Measurements from ENCODE around the gene MROH9. TPM values are rescaled to one million over a fixed set of nuclear protein-coding genes. Genes with fewer than 3 reads are reported as not detected.

Gene MROH9
- total and polyA plus RNA-seq, 2 of the 13 experiments (the other 11 are each of a cell fraction or from before 2014, with no cell fraction given) = not detected

DNA sequence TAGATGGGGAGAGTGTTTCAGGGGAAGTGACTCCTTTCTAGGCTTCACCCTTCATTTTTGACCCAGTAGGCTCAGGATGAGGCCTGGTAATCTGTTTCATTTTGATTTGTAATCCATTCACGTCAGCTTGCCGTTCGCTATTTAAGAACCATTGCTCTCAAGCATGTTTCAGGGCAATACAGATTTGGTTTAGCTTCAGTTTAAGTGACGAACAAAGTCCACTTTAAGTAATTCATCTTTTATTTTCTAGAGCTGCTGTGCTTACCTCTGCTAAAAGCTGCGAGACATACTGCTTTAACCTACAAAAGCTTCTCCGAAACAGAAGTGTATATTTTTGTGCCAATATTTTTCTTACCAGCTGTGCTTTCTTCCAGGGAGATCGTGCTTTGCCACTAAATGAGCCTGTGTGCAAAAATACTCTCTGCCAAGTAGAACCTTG lies 146.4 kb downstream of the MROH9 start (continued):
- TF ChIP-seq MBD4 (IDR thresholded peaks at IDR 0.05; ENCODE audit: borderline replicate concordance, low read length) = no peak
- TF ChIP-seq, protein P1, sequence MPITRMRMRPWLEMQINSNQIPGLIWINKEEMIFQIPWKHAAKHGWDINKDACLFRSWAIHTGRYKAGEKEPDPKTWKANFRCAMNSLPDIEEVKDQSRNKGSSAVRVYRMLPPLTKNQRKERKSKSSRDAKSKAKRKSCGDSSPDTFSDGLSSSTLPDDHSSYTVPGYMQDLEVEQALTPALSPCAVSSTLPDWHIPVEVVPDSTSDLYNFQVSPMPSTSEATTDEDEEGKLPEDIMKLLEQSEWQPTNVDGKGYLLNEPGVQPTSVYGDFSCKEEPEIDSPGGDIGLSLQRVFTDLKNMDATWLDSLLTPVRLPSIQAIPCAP (CRISPR knock-in tag; IDR thresholded peaks at IDR 0.05; ENCODE audit: low read depth) = no peak
- no peak for TF ChIP-seq FOSL2 (CRISPR knock-in tag; IDR thresholded peaks at IDR 0.05)
- TF ChIP-seq ZNF879 (CRISPR knock-in tag; IDR thresholded peaks at IDR 0.05) = no peak
- no peak for TF ChIP-seq NRL (CRISPR knock-in tag; IDR thresholded peaks at IDR 0.05; ENCODE audit: borderline replicate concordance)
- no peak for TF ChIP-seq ZNF766 (CRISPR knock-in tag; IDR thresholded peaks at IDR 0.05; ENCODE audit: borderline replicate concordance)
- no peak for TF ChIP-seq TMF1 (CRISPR knock-in tag; IDR thresholded peaks at IDR 0.05; ENCODE audit: low read depth)
- TF ChIP-seq, protein P2, sequence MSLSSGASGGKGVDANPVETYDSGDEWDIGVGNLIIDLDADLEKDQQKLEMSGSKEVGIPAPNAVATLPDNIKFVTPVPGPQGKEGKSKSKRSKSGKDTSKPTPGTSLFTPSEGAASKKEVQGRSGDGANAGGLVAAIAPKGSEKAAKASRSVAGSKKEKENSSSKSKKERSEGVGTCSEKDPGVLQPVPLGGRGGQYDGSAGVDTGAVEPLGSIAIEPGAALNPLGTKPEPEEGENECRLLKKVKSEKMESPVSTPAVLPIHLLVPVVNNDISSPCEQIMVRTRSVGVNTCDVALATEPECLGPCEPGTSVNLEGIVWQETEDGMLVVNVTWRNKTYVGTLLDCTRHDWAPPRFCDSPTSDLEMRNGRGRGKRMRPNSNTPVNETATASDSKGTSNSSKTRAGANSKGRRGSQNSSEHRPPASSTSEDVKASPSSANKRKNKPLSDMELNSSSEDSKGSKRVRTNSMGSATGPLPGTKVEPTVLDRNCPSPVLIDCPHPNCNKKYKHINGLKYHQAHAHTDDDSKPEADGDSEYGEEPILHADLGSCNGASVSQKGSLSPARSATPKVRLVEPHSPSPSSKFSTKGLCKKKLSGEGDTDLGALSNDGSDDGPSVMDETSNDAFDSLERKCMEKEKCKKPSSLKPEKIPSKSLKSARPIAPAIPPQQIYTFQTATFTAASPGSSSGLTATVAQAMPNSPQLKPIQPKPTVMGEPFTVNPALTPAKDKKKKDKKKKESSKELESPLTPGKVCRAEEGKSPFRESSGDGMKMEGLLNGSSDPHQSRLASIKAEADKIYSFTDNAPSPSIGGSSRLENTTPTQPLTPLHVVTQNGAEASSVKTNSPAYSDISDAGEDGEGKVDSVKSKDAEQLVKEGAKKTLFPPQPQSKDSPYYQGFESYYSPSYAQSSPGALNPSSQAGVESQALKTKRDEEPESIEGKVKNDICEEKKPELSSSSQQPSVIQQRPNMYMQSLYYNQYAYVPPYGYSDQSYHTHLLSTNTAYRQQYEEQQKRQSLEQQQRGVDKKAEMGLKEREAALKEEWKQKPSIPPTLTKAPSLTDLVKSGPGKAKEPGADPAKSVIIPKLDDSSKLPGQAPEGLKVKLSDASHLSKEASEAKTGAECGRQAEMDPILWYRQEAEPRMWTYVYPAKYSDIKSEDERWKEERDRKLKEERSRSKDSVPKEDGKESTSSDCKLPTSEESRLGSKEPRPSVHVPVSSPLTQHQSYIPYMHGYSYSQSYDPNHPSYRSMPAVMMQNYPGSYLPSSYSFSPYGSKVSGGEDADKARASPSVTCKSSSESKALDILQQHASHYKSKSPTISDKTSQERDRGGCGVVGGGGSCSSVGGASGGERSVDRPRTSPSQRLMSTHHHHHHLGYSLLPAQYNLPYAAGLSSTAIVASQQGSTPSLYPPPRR (CRISPR knock-in tag; IDR thresholded peaks at IDR 0.05; ENCODE audit: borderline replicate concordance) = no peak
- no peak for TF ChIP-seq SIN3A (IDR thresholded peaks at IDR 0.05; ENCODE audit: borderline replicate concordance, low read depth, low read length)
